DOHH2 (cell line): ENCODE measurements around the gene ATR.

Source experiments
- CTCF ChIP-seq: fragments of 200-600 bp; sonication (generic); IDR thresholded peaks from one replicate; pipeline ENCODE4 v1.5.1; 2014; ENCODE audit warnings: antibody characterized with exemption, mild to moderate bottlenecking, low read depth, low read length; ENCODE audit not compliant: poor library complexity, severe bottlenecking
- EZH2phosphoT487 ChIP-seq: fragments of 200-600 bp; sonication (generic); IDR thresholded peaks from 2 replicates; pipeline ENCODE4 v1.6.1; 2017; ENCODE audit warnings: borderline replicate concordance, mild to moderate bottlenecking, antibody characterized with exemption, low read length, moderate library complexity, mixed read lengths

- TF ChIP-seq CTCF (no peak), EZH2phosphoT487 (no peak)
Measured at GRCh38 chr3:142588703-142589102, 10.2 kb upstream of the ATR start.
